ENCODE data around the gene B3GNT7.
"Not testable (repeated sequence)": the region's sequence is repeated elsewhere in the genome, so short reads cannot be mapped to it uniquely, and the experiment has no call there.

The B3GNT7 gene

GRCh38 chr2:231404183-231404578 lies 8.7 kb downstream of the B3GNT7 start:
- not testable (repeated sequence) for DNase-seq

GRCh38 chr2:231405601-231406367 lies 10.3 kb downstream of the B3GNT7 start:
- peak; percentile 30 for DNase-seq

GRCh38 chr2:231407686-231408085 lies 12.2 kb downstream of the B3GNT7 start:
- DNase-seq, result not testable (repeated sequence)

DNA sequence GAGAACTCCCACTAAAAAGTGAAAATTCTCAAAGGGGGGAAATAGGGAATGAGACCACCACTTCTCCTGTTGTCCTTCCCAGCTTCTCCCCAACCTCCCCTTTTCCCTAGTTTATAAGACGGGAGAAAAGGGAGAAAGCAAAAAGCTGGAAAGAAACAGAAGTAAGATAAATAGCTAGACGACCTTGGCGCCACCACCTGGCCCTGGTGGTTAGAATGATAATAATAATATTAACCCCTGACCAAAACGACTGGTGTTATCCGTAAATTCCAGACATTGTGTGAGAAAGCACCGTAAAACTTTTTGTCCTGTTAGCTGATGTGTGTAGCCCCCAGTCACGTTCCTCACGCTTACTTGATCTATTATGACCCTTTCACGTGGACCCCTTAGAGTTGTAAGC lies 12.8 kb downstream of the B3GNT7 start:
- DNase-seq, result not testable (repeated sequence)

DNA sequence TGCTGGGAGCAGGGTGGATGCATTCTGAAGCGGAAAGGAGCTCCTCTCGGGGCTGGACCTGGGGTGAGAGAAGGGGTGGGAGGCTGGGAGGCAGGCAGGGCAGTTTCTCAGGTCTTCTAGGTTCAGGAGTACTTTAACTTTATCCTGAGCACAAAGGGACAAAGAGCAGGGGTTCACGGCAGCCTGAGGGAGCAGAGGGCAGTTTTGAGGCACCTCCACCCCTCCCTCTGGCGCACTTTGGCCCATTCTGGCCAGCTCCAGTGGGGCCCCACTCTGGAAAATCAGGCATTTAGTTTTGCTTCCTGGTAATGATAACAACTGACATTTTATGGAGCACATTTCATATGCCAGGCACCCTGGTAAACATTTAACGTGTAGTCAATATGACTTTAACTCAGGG lies 14.3 kb downstream of the B3GNT7 start:
- no peak for DNase-seq

- DNase-seq, result no peak
Observed at GRCh38 chr2:231410293-231411004, 14.9 kb downstream of the B3GNT7 start.

GRCh38 chr2:231411237-231411636 lies 15.7 kb downstream of the B3GNT7 start:
- DNase-seq, result no peak

DNA sequence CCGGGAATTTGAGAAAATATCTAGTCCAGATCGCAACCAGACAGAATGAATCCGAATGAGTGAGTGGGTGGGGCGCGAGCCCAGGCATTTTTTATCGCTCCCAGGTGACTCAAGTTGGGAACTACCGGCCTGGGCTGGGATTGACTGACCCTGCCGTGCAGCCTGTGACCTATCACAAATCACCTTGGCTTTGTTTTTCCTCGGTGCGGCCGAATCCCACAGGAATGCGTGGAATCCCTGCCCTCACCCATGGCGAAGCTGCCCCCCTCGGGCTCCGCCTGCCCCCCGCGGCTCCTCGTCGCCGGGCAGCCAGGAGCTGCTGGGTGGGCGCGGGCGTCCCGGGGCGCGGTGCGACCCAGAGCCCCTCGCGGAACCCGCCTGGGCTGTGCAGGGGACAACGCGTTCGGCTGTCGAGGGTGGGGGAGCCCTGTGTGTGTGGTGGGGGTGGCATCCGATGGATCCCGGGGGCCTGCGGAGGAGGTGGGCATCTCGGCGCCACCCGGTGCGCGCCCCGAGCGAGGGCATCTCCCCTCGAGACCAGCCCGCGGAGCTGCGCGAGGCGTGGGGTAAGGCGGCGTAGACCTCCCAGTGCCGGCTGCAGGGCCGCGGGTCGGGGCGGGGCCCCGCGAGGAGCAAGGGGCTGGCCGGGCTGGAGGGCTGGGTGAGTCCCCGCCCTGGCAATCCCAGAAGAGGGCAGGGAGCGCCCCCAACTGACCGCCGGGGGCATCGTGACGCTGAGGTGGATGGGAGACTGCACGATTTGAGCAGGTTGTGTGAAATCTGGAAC lies 16.5 kb downstream of the B3GNT7 start:
- DNase-seq, result peak; percentile 20

DNA sequence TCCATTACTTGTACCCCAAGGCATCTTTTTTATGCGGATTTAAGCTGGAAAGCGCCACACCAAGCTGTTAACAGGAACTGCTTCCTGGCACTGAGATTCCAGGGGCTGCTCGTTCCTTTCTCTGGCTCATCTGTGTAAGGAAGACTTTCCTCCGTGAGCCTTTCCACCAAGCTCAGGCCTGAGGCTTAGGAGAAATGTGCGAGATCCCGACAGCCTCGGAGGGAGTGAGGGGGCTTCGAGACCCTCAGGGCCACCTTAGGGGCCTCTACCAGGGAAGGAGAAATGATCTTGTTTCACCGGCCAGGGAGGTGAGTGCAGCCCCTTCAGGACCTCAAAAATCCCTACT lies 17.1 kb downstream of the B3GNT7 start:
- no peak for DNase-seq

DNA sequence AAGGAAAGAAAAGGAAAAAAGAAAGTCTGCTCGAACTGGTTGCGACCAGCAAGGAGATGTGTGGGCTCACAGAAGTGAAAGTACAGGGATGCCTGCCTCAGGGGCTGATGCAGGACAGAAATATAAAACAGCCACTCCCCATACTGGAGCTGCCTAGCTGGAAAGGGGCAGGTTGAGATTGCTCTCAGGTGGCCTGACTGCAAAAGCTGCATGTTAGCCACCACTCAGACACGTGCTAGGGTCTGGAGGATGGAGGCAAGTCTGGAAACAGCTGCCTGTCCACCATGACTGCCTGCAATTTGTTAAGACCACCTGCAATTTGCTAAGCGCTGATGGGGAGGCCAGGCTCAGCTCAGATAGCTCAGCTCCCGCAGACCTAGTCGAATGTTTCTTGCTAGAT lies 17.9 kb downstream of the B3GNT7 start:
- no peak for DNase-seq

DNA sequence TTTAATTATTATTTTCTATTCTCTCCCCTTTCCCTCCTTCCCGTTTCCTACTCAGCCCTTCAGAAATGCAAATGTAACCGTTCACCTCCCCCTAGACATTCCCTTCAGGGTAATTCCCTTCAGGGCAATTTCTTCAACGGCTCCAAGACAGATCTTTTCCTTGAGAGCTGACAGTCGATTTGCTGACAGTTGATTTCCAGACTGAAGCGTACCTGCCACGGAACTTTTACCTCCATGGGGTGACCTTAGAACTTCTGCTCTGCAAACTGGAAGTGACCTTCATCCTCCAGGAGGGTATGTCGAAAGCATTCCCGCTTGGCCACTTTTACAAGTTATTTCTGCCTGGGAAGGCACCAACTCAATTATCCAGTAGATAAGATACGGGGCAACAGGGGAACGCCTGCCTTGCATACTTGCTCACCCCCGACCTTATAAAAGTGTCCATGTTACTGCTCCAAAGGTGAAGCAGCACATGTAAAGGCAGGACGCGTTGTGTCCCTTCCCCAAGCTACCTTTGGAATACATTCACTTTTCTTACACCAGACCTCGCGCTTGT lies 18.5 kb downstream of the B3GNT7 start:
- DNase-seq, result no peak

DNA sequence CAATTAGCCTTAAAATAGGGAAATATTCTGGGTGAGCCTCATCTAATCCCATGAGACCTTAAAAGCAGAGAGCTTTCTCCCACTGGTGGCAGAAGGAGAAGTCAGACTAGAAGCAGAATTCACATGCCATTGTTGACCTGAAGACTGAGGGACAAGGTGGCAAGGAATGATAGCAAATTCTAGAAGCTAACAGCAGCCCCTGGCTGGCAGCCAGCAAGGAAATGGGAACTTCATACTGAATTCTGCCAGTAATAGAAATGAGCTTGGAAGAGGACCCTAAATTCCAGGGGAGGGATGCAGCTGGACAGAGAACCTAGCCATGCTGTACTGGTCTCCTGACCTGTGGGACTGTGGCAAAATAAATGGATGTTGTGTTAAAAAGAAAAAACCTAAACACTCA lies 19.5 kb downstream of the B3GNT7 start:
- no peak for DNase-seq

GRCh38 chr2:231418820-231419640 lies 23.5 kb downstream of the B3GNT7 start:
- no peak for DNase-seq

GRCh38 chr2:231421051-231421580 lies 25.6 kb downstream of the B3GNT7 start:
- DNase-seq, result no peak

GRCh38 chr2:231422056-231422455 lies 26.5 kb downstream of the B3GNT7 start:
- no peak for DNase-seq

- no peak for DNase-seq
Observed at GRCh38 chr2:231423176-231423575, 27.7 kb downstream of the B3GNT7 start.

DNA sequence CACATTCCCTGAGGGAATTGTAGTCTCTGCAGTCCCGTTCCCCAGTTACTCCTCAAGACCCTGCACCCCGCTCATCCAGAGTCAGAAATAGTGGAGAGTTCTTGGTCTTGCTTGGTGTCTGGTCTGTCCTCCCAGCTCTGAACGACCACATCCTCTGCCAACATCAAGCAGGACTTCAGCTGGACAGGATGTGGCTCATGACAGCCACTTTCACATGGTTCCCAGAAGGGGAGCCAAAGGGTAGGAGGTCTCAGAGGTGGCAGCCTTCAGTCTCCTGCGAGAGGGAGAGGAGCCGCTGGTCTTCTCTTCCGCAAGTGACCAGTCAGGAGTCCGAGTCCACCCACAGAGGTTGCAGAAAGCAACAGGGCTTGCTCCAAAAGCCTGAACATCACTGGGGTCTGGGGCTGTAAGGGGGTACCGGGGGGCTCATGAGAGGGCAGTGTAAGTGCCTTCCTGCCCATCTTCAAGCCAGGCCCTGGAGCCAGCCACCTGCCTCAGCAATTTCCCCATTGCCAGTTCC lies 29.8 kb downstream of the B3GNT7 start:
- no peak for DNase-seq

- DNase-seq, result no peak
Observed at GRCh38 chr2:231425811-231426703, 30.5 kb downstream of the B3GNT7 start.

DNA sequence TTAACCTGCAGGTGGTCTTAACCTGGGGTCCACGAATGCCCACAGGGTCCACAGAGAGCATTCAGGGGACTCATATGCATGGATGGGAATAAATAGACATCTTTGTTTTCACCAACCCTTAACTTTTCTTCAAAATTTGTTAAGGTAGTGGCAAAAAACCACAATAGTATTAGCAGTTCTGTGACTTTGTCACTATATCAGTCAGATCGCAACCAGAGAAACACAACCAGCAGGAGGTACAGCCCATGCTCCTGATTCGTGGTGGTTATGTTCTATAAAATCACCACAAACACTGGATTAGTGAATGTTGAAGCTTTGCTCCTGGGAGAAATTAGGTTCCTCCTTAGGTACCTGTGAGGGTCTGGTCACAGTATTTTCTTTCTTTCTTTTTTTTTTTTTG lies 31.6 kb downstream of the B3GNT7 start:
- no peak for DNase-seq

DNA sequence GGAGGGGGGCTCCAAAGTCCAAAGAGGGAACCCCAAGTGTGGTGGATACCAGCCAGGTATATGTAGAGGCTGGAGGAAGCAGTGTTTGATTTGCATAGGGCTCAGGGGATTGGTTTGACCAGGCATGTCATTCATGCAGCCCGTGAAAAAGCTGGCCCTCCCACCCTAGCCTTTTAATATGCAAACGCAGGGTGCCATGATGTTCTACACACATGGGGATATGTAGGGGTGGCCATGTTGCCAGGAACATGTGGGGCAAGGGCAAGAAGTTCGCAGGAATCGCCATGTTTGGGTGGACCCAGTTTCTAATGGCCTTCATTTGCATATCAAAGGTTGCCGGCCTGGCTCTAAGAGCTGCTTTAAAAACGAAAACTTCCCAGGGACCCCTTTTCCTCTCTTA lies 33.6 kb downstream of the B3GNT7 start:
- no peak for DNase-seq

DNA sequence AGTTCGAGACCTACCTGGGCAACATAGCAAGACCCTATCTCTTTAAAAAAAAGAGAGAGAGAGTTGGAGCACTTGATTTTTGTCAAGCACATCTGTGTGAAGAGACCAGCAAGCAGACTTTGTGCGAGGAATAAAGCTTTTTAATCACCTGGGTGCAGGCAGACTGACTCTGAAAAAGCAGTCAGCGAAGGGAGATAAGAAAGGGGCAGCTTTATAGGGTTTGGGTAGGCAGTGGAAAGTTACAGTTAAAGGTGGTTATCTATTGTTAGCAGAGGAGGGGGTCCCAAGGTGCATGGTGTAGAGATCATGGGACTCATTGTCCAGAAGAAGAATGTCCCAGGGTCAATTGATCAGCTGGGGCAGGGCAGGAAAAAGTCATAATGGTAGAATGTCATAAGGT lies 34.4 kb downstream of the B3GNT7 start:
- DNase-seq, result no peak

All from stimulated activated naive CD4-positive, alpha-beta T cell treated with Interleukin-2 at 50 U/mL for 16 hours (primary cell).